ENCODE data around the gene TBP.

Gene TBP

DNA sequence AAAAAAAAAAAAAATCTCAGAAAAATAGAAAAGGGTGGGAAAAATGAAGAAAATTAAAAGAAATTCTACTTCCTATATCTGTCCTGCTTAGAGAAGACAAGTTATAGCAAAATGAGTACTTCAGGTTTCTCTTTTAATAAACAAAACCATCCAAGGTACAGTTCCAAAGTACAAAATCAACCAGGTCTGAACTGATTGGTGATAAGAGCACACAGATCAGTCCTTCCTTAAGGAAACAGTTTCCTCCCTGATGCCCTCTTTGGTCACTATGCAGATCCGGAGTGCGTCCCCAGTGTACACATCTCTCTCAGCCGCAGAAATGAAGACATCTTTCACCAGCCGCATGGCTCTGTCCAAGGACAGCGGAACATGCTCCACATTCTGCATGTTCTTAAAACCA is 19.2 kb upstream of the TBP start:
- no peak for DNase-seq (ENCODE audit: low spot score)

DNA sequence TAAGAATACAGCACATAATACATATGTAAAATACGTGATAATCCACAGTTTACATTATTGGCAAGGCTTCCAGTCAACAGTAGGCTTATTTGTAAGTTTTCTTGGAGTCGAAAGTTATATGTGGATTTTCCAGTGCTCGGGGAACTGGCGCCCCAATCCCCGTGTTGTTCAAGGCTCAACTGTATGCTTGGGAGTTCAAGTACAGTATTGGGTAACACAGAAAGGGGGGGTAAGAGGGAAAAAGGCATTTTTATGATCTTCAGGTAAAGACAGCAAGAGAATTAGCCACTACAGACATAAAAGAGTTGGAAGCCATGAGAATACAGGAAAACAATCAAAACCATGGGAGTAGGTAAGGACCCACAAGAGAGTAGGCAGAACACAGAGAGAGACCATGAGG is 17.5 kb upstream of the TBP start:
- no peak for DNase-seq (ENCODE audit: low spot score)

DNA sequence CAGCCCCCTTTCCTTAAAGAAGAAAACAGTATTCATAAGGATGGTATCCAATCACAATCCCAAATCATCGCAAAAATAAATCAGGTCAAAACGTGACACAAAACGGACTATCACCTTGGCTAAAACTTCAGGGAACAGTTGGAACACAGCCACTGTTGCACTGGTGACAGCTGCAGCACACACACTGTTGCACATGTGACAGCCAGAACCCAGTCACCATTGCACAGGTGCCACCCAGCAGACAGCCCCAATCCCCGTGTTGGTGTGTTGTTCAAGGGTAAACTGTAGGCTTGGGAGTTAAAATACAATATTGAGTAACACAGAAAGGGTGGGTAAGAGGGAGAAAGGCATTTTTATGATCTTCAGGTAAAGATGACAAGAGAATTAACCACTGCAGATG is 16.8 kb upstream of the TBP start:
- DNase-seq (ENCODE audit: low spot score): no peak

DNA sequence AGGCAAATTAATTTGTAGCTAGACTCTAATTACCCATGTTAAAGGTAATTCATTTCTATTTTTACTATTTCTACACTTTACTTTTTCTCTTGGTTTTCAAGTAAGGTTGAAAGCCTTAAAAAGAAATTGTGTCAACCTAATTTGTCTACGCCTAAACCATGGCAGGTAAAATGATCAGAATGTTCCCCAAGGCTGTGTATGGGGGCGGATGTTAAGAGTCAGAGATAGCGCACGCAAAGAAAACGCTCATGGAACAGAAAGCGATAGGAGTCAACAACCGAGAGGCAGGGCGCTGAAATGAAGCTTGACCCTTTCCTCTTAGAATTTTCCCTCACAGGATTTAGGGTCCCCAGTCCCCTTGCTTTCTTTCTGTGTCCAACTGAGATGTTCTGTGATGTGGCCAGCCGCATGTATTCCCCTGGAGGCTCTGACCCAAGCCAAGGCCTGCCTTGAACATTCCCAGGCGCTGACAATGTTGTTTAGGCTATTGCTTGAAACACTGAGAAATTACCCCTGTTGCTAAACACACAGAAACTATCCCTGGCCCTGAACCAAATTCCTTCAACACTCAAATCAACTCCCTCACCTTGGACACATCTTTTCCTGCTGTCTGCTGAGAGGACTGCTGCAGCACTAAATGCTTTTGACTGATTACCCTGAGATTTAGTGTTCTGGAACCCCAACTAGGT is 12.0 kb upstream of the TBP start:
- DNase-seq (ENCODE audit: low spot score): no peak

DNA sequence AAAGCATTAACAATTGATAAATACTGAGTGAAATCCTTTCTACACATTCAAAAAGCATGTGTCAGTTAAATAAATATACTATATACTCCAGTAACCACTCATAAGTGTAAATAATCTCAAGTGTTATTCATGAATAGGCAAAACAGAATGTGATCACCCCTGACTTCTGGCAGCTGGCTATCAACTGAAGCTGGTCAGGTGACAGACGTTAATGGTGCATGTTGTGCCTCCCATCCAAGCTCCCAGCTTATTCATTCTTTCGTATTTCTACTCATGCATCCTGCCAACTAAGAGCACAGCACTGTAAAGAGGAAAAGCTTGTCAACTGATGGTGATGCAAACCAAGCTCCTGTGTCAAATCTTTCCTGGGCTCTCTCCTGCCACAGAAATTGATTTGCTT is 8.8 kb upstream of the TBP start:
- no peak for DNase-seq (ENCODE audit: low spot score)

DNA sequence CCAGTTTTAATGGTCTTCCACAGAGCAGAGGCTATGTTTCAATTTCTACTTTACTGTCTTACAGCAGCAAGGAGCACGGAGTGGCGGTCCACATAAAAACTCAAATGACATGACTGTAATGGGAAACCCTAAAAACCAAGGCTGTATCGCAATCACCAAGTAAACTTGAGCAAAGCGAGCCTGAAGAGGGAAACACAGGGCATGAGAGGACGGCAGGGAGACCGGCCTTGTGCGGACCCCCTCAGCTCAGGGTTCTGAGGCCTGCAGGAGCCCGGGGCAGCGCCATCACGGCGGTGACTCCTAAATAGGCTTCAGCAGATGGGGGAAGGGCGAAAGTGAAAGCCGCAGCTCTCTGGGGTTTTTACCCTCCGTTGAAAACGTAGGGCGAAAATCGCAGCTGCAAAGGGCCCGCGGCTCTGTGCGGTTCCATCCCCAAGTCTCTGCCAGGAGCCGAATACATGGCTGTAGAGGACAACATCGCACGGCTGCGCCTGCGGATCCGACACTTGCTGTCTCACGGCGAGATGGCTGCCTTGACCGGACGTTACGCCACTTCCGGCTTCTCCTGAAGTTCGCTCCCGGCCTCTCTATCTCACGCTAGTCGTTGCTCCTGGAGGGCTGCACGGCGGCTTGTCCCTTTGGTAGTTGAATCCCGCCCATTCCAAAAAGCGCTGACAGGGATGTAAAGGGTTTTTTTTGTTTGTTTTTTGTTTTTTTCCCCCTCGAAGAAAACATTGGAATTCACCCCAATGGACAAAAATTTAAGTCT is 1.2 kb upstream of the TBP start, which contains the start of gene PSMB1:
Gene PSMB1, minus strand, starts transcription at position 543 of the 769 bp plus-strand sequence. Its CDS starts 65 bp downstream, at position 478.
- DNase-seq (ENCODE audit: low spot score): peak; percentile 93

DNA sequence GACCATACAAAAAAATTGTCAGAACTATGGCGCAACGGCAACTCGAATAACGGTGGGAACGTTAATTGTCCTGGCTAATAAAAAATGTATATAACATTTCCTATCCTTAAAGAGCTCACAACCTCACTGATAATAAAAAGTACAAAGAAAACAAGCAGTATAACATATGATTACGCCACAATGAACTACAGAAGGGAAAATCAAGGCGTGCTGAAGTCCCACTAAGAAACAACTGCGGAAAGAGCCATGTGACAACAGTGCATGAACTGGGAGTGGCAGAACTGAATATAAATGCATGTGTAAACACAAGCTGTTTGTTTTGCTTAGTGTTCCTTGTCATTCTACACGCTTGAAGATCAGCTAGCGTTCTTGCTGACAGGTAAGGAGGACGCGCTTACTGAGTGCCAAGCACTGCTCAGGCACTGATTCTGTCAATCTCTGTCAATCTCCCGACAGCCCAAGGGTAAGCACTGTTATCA is 596 bp upstream of the TBP start:
- DNase-seq (ENCODE audit: low spot score): no peak

DNA sequence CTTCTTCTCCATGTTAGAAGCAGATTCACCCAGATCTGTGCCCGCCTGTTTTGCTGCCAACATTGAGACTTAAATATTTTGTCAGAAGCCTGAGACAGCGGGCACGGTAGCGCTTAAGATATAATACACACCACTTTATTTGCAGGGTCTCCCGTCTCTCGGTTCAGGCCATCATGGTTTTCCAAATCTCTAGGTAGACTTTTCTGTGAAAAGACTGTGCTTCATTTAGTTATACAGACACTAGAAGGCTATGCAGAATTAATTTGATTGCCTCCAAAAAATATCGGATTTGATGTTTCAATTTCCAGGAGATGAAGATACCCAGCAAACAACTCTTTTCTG is 598 bp downstream of the TBP start:
- no peak for DNase-seq (ENCODE audit: low spot score)

DNA sequence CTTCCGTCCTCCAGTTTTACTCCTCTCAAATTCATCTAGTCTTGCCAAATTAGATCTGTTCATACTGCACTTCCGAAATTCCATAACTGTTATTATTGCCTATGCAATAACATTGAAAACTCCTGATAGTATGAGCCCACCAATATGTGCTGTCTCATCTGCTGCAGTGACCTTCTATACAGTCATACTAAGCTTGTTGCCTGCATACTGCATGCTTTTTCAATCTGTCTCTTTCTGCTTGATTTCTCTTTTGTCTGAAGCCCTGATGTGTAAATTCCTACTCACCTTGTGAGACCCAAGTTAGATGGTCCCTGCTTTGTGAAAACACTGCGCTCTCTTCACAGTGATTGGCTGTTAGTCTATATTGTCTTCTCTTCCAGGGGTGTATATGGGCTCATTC is 1.1 kb downstream of the TBP start:
- DNase-seq (ENCODE audit: low spot score): no peak

DNA sequence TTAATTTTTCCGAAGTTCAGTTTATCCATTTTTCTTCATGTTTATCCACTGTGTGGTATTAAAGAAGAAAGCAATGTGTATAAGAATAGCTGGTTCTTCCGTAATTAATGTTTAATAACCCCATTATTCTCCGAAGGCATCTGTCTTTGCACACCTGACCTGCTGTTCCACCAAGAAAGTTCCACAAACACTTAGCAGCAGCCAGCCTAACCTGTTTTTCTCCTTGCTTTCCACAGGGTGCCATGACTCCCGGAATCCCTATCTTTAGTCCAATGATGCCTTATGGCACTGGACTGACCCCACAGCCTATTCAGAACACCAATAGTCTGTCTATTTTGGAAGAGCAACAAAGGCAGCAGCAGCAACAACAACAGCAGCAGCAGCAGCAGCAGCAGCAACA is 7.4 kb downstream of the TBP start:
- no peak for DNase-seq (ENCODE audit: low spot score)

DNA sequence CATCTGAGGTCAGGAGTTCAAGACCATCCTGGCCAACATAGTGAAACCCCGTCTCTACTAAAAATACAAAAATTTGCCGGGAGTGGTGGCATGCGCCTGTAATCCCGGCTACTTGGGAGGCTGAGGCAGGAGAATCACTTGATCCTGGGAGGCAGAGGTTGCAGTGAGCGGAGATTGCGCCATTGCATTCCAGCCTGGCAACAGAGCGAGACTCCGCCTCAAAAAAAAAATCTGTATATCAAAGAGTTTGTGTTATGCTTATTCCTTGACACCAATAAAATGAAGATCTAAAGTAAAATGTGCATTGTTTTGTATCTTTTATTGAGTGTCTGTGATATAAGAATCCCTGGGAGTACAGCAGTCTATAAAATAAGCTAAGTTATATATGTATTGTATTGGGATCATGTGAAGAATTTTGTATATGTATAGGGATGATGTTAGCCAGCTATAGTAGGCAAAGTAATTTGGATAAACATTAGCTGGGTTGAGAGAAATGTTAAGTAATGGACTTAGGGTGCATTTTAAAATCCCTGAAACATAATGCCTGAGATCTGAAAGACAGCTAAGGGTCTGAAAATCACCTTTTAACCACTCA is 10.9 kb downstream of the TBP start:
- no peak for DNase-seq (ENCODE audit: low spot score)

DNA sequence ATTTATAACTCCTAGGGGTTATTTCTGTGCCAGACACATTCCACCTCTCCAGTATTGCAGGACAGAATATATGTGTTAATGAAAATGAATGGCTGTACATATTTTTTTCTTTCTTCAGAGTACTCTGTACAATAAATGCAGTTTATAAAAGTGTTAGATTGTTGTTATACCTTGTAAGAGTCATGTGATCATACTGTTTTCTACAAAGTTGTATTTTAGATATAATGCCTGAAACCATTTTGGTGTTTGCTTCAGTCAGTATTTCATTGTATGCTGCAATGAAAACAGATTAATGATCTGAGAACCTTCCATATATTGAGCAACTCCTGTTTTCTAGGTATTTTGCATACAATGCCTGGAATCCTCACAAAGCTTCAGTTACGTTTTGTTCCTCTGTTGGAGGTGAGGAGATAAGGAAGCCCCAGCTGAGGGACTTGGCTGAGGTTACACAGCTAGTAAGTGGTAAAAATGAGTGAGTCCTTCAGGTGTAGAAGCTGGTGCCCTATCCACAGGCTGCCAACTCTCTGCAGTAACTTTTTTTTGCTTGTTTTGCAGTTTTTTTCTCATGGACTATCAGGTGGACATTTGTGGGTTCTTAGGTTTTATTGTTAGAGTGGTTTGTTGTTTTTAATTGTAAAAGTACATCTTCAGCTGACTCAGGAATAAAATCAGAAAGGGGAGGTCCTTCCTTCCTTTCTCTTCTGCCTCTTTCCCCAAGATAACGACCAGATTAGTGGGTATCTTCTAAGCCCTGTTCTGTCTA is 18.7 kb downstream of the TBP start:
- DNase-seq (ENCODE audit: low spot score): no peak

DNA sequence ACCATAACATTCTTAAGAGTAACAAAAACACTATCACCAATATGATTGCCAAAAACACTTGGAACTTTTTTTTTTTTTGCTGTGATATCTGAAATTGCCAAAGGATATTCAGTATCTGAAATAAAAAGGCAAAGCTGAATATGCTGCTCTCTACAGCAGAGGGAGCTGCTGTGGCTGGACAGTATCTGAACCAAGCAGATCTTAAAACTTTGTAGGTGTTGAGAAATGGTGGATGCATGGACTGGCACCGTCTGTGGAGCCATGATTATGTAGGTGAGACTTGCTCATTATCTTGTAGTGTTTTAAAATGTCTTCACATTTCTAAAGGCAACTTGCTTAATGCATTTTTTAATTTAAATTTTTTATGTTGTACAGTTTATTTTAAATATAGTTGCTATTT is 21.1 kb downstream of the TBP start:
- DNase-seq (ENCODE audit: low spot score): no peak

DNA sequence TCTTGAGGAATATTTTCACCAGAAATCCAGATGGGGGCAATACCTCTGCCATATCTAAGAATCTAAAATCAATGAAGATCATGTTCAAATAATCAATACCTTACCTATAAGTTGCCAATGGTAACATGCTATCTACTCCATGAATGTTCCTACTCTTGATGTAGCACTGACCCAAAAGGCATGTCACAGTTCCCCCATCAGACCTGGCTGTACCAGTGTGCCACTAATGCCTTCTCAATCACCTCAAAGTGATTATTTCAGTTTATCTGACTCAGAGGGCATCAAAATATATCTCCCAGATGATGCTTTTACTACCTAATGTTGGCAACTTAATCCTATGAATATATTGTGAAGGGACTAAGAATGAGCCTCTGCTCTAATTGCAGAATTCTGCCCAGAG is 24.7 kb downstream of the TBP start:
- DNase-seq (ENCODE audit: low spot score): no peak

DNA sequence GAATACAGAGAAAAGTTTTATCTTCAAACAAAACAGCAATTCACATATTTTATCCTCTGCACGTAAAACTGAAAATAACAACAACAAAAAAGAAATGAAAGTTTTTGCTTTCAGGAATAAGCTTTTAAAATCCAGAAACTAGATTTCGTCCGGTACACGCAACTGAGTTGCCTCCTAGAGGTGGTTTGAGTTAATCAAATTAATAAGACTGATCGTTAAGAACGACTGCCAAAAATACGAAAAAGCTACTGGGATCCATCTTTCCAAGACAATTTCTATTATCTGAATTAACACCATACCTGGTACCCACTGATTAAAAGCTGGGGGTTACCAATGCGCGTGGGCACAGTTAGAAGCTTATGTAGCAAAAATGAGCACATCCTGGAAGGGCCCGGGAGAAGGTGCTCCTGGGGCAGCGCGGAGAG is 29.6 kb downstream of the TBP start:
- no peak for DNase-seq (ENCODE audit: low spot score)

DNA sequence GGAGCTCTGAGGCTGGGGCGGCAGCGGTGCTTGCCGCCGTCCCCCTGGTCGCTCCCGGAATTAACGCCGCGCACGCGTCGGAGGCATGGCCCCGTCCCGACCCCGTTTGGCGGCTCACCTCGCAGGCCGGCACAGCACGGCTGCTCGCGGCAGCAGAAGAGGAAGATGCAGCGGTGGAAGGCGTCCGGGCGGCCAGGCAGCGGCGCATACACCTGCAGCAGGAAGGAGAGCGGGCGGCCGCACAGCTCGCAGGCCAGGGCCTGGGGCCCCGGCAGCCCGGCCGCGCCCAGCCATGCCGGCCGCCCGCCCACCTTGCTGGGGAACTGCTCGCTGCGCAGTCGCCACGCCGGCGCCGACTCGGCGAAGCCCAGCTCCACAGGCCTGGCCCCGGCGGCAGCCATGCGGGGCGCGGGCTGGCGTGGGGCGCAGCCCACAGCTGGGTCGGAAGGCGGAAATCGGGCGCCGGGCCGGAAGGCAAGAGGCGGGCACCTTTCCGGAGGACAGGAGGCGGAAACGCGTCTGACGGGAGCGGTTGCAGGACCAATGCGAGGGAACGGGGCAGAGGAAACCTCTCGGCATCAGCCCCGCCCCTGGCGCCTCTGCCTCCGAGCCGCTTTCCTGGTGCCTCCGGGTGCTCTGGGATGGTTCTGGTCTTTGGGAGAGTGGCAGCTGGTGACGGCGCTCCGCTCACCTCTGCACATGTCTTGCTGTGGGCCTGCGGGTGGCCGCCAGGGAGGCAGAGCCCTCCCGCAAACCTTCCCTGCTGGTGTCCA is 30.2 kb downstream of the TBP start, which contains the start of gene PDCD2:
Gene PDCD2, minus strand, starts transcription at position 457 of the 773 bp plus-strand sequence. Its CDS starts 56 bp downstream, at position 401.
- peak; percentile 93 for DNase-seq (ENCODE audit: low spot score)

DNA sequence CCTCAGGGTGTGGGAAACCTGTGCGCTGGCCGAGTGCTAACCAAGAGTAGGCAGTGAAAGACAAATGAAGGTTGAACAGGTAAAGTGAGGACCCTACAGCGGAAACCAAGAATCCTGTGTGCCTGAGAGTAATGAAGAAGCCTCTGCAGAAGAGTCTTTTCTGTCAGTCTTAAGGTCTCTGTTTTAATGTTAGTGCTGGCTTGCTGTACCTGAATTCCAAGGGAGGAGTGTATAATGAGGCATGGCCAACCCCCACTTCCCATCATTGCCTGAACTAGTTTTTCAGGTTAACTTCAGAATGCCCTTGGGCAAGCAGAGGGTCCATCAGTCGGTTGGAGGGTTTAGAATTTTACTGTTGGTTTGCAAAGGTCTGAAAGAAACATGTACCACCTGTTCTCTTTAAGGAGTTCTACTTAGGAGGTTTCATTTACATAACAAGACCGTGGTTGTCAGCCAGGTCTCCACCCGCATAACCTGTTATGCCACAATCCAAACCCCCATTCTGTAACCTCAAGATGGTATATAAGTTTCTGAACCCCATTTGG is 30.9 kb downstream of the TBP start:
- no peak for DNase-seq (ENCODE audit: low spot score)

DNA sequence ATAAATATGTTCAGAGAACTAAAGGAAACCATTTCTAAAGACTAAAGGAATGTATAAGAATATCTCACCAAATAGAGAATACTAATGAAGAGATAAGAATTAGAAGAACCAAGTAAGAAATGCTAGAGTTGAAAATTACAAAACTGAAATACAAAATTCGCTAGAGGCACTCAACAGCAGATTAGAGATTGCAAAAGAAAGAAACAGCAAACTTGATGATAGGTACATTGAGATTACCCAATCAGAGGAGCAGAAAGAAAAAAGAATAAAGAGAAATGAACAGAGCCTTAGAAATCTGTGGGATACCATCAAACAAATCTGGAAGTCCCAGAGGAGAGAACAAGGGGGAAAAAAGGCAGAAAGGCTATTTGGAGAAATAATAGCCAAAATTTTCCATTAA is 36.6 kb downstream of the TBP start:
- DNase-seq (ENCODE audit: low spot score): no peak

DNA sequence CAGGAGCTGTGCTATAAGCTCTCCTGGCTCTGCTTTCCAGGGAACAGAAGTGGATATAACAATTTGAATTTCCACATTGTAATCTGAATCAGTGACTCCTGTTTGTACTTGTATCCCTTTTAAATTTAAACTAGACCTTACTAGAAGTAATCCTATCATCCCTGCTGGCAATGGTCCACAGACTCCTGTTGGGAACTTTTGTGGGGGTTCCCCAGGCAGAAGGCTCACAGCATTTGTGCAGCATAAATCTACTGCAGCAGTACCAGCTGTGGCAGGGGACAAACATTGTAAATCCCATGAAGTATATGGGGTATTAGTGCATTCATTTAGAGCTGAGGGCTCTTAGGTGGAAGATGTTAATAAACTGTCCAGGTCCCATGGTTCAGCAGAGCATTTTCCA is 42.3 kb downstream of the TBP start:
- no peak for DNase-seq (ENCODE audit: low spot score)

DNA sequence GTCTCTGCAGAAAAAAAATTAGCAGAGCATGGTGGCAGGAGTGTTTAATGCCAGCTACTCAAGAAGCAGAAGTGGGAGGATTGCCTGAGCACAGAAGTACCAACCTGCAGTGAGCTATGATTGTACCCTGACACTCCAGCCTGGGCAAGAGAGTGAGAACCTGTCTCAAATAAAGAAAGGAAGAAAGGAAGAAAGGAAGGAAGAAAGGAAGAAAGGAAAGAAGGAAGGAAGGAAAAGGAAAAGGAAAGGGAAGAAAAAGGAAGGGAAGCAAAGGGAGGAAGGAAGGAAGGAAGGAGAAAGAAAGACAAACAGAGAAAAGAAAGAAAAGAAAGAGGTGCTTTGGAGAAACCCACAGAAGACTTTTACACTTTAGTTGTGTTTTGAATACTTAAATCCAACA is 43.1 kb downstream of the TBP start:
- no peak for DNase-seq (ENCODE audit: low spot score)

DNA sequence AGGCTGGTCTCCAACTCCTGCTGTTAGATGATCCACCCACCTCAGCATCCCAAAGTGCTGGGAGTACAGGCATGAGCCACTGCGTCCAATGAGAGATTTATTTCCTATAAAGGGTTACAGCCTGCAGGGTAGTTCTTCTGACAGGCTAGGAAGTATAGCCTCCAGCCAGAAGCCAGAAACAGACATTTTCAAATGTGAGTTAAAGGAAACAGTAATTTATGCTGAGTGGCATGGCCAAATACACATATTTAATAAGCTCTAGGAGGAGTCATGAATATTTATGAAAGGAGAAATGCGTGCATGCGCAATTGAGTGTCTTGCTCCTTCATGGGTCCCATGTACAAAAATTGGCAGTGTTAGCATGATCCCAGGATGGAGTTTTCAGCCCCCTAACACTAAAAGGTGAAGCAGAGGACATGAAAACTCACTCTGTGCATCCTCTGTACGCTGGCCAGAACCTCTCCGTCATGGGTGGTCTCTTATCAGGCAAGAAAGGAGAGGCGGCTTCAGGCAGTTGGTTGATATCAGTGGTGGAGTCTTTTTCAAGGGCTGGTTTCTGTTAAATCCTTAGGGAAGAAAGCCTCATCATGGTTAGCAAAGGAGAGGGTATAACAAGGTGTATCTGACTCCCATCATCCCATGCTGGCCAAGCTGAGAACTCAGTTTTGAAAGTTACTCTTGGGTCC is 51.5 kb downstream of the TBP start:
- DNase-seq (ENCODE audit: low spot score): no peak

Data from ecto neural progenitor cell (in vitro differentiated cells).